Aorta (tissue), 5 donors: Measurements from ENCODE around the gene AFF3. TPM values are rescaled to one million over a fixed set of nuclear protein-coding genes. Genes with fewer than 3 reads are reported as not detected.
"Not testable (repeated sequence)": the region's sequence is repeated elsewhere in the genome, so short reads cannot be mapped to it uniquely, and the experiment has no call there.

Experiments
- ATAC-seq: fragments of 200-7000 bp; cut with Tn5 transposase; one replicate; pipeline ENCODE4 v1.9.1; 2022; ENCODE audit warnings: moderate library complexity; ENCODE audit not compliant: low FRiP score
- DNase-seq, 2 donors: peaks; one replicate each; pipeline ENCODE4 v3.0.0-alpha.2; 2020
- H3K27ac ChIP-seq, 2 donors: one replicate each; pipeline ENCODE4 v1.5.1; 2013; ENCODE audit warnings: low read length in 2 of 2, mild to moderate bottlenecking in 2 of 2, moderate library complexity in 2 of 2, control low read depth in 1 of 2, inconsistent platforms in 1 of 2, low read depth in 1 of 2
- H3K27me3 ChIP-seq, 2 donors: one replicate each; pipeline ENCODE4 v1.6.1; 2013; ENCODE audit warnings: control low read depth in 1 of 2, low read length in 1 of 2, mild to moderate bottlenecking in 1 of 2, moderate library complexity in 1 of 2; ENCODE audit not compliant: insufficient read depth in 2 of 2, control insufficient read depth in 1 of 2
- H3K36me3 ChIP-seq, 2 donors: one replicate each; pipeline ENCODE4 v1.6.1; 2013; ENCODE audit warnings: control low read depth in 1 of 2, low read length in 1 of 2, mild to moderate bottlenecking in 1 of 2; ENCODE audit not compliant: insufficient read depth in 2 of 2, control insufficient read depth in 1 of 2
- H3K4me1 ChIP-seq, 2 donors: one replicate each; pipeline ENCODE4 v1.6.1; 2013; ENCODE audit warnings: low read length in 2 of 2, control low read depth in 1 of 2, mild to moderate bottlenecking in 1 of 2, moderate library complexity in 1 of 2; ENCODE audit not compliant: insufficient read depth in 2 of 2, control insufficient read depth in 1 of 2
- H3K4me3 ChIP-seq, 2 donors: one replicate each; pipeline ENCODE4 v1.5.1; 2013; ENCODE audit warnings: low read length in 2 of 2, control low read depth in 1 of 2, mild to moderate bottlenecking in 1 of 2
- H3K9me3 ChIP-seq: one replicate; pipeline ENCODE4 v1.6.1; 2013; ENCODE audit warnings: mild to moderate bottlenecking, low read length; ENCODE audit not compliant: control insufficient read depth
- WGBS, 2 donors: extraction: QIAGEN DNeasy Blood & Tissue Kit; methylation state at CpG; one replicate each; pipeline ENCODE4 v1.1.7; 2013; 5-methylcytosine and 5-hydroxymethylcytosine counted together
- intact Hi-C, 2 donors: fragments of 100-400 bp; cut with DNase I; formaldehyde crosslinking; loops; one replicate each; pipeline versions ENCODE4 v1.14.2 to v1.15.0; 2022
- polyA plus RNA-seq, 2 donors: library from polyadenylated mRNA; stranded (reverse); fragments of 200-250 nt; gene quantifications; one replicate each; pipeline ENCODE4 v1.2.3, GENCODE V29; 2013
- total RNA-seq, 2 donors: library from RNA; stranded (reverse); fragmentation: NEBNext Ultra II Directional; extraction: Animal tissue kit (Norgen Biotek cat#: 25700); gene quantifications; one replicate each; pipeline ENCODE4 v1.2.1, GENCODE V29; 2021
- donor health status: healthy with polysubstance abuse.
- donor health status: Bipolar disorder and iron deficiency.
- donor health status: DM: no; HTN: no; CAD: no.
- donor health status: DM: no; HTN: no; CAD: no.
- donor health status: DM: yes; HTN: yes; CAD: no.

The AFF3 gene
- total and polyA plus RNA-seq, 4 donors, result 0.25 to 15.7 (median 5.5) TPM

DNA sequence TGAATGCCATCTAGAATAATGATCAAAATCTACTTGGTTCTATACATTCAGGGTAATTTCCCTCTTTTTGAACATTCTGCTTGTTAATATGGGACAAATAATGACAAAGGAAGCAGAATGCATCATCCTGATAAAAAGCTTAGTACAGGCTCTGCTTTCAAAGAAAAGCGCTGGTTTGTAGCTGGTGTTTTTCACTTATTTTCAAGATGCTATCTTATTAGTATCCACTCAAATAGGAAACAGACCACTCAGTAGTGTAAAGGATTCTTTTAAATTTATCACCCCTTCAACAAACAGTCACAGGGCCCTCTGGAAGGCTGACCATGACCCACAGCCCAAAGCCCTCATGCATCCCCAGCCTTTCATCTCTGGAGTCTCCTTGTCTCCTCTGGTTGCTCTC, 18.0 kb upstream of the AFF3 start:
- Histone ChIP-seq H3K27ac (no peak overlapping the region), H3K4me1 (peaks cover 3 to 4% of the 10 kb centered on the region in 2 donors), H3K27me3 (no peaks in the 10 kb centered on the region), H3K4me3 (no peak overlapping the region), H3K36me3 (no peaks in the 10 kb centered on the region), H3K9me3 (no peaks in the 10 kb centered on the region)
- ATAC-seq (no peak), DNase-seq (no peak)
- 94 to 95% methylated on average over 1 of the region's 1 CpG for WGBS, 2 donors
- intact Hi-C loops, result no loop called here

DNA sequence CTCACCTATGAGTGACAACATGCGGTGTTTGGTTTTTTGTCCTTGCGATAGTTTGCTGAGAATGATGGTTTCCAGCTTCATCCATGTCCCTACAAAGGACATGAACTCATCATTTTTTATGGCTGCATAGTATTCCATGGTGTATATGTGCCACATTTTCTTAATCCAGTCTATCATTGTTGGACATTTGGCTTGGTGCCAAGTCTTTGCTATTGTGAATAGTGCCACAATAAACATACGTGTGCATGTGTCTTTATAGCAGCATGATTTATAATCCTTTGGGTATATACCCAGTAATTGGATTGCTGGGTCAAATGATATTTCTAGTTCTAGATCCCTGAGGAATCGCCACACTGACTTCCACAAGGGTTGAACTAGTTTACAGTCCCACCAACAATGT, 9.4 kb upstream of the AFF3 start:
- H3K9me3 ChIP-seq, intact Hi-C loops, H3K4me3 ChIP-seq, H3K4me1 ChIP-seq, H3K36me3 ChIP-seq, ATAC-seq, H3K27ac ChIP-seq, DNase-seq, H3K27me3 ChIP-seq: not testable (repeated sequence)
- 81 to 91% methylated on average over 2 to 4 of the region's 4 CpGs for WGBS, 2 donors

DNA sequence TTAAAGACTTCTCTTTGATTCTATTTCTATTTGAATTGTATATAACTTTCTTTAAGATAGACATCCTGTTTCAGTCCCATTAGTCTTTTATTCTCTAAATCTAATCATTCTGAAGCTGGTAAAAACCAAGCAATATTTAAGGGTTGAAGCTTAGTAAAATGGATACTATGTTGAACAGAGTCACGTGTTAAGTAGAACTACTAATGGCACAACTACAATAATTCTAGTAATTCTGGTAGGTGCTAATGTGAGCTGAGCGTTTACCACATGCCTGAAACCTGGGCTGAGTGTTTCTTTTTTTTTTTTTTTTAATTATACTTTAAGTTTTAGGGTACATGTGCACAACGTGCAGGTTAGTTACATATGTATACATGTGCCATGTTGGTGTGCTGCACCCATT, 8.9 kb upstream of the AFF3 start:
- no peak for DNase-seq
- 93 to 97% methylated on average over 2 to 3 of the region's 3 CpGs for WGBS, 2 donors
- Histone ChIP-seq H3K27ac (no peak overlapping the region), H3K27me3 (no peaks in the 10 kb centered on the region), H3K4me3 (no peak overlapping the region), H3K4me1 (no peaks in the 10 kb centered on the region), H3K36me3 (no peaks in the 10 kb centered on the region), H3K9me3 (no peaks in the 10 kb centered on the region)
- ATAC-seq, result no peak
- intact Hi-C loops, result no loop called here

DNA sequence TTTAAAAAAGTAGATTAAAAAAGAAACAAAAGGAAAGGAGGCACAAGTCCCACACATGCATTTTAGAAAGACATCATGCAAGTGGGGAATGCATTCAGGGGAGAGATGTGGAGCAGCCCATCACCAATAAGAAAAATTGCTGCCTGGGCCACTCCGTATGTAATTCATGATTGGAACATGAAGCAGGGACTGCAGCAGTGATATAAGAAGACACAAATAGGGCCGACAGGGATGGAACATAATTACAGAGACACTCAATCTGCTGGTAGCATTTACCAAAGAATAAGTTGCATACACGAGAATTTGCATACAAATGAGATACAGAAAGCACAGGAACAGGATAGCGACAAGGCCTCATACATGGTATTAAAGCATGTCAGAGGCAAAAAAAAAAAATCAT, 6.5 kb upstream of the AFF3 start:
- Histone ChIP-seq H3K4me1 (no peaks in the 10 kb centered on the region), H3K27me3 (no peaks in the 10 kb centered on the region), H3K36me3 (no peaks in the 10 kb centered on the region), H3K4me3 (no peak overlapping the region), H3K9me3 (no peaks in the 10 kb centered on the region), H3K27ac (no peak overlapping the region)
- ATAC-seq (no peak), DNase-seq (no peak)
- WGBS, 2 donors, result 89 to 92% methylated on average over 4 of the region's 4 CpGs
- intact Hi-C loops, result no loop called here

DNA sequence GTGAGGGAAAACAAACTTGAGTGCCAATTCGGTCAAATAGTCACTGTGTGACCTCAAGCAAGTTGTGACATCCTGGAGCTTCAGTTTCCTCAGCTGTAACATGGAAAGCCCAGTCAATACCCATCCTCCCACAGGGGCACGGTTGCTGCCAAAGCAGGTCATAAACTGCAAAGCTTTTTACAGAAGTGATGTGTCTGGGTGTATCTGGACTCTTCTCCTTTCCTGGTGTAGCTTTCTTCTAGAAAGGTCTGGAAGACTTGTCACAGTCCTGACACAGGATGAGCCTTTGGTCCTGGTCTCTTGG, 4.2 kb upstream of the AFF3 start:
- Histone ChIP-seq H3K4me3 (no peak overlapping the region), H3K9me3 (no peaks in the 10 kb centered on the region), H3K27me3 (no peaks in the 10 kb centered on the region), H3K36me3 (no peaks in the 10 kb centered on the region), H3K4me1 (no peaks in the 10 kb centered on the region), H3K27ac (no peak overlapping the region)
- no peak for ATAC-seq
- intact Hi-C loops, result no loop called here
- DNase-seq, result no peak
- WGBS, 2 donors, result 83 to 89% methylated on average over 2 of the region's 2 CpGs

DNA sequence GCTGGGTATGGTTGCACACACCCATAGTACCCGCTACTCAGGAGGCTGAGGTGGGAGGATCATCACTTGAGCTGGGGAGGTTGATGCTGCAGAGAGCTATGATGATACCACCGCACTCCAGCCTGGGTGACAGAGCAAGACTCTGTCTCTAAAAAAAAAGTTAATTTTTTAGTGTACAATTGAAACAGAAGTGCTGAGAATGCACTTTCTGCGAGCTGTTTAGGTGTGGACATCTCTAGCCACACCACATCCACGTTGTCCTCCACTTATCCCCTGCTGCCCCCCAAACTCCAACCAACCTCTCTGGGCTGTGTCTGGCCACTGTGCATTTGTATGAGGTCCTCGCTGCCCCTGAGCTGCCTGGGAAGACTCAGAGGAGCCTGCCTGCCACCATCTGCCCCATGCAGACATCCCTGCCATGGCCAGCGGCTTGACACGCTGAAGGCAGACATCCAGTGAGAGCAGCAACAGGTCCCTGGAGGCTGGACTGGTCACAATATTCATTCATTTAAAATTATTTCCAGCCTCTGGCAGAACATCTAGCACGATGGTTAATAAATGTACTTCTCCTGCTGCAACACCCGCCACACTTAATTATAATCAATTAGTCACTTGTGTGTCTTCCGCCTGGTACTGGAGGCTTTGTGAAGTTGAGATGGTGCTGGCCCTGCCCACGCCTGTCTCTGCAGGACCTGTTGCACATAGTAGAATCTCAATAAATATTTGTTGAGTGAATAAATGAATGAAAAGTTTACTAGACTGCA, 3.7 kb upstream of the AFF3 start:
- DNase-seq (no peak), ATAC-seq (no peak)
- H3K9me3 ChIP-seq, result no peaks in the 10 kb centered on the region
- no peaks in the 10 kb centered on the region for H3K36me3 ChIP-seq
- WGBS, 2 donors, result 89 to 92% methylated on average over 11 of the region's 11 CpGs
- H3K4me1 ChIP-seq, result no peaks in the 10 kb centered on the region
- intact Hi-C loops, result no loop called here
- no peaks in the 10 kb centered on the region for H3K27me3 ChIP-seq
- H3K4me3 ChIP-seq, result no peak overlapping the region
- H3K27ac ChIP-seq, result no peak overlapping the region

DNA sequence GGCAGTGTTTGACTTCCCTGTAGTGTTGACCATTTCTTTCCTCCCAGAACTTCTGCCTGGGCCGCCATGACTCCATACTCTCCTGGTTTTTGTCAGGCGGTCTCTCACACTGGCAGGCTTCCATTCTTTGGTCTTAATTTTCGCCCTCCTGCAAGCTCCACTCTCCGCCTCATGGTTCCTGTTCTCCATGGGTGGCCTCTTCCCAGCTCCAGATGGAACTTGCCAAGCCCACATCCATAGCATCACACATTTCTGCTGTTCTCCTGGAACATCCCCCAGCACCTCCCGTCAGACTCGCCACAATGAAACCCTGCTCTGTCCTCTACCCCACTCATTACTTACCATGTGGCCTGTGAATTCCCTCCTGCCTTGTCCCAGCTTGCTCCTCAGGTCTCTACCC, 896 bp upstream of the AFF3 start:
- 95 to 96% methylated on average over 6 of the region's 6 CpGs for WGBS, 2 donors
- Histone ChIP-seq H3K4me3 (no peak overlapping the region), H3K27ac (no peak overlapping the region), H3K9me3 (no peaks in the 10 kb centered on the region), H3K36me3 (no peaks in the 10 kb centered on the region), H3K4me1 (no peaks in the 10 kb centered on the region), H3K27me3 (no peaks in the 10 kb centered on the region)
- intact Hi-C loops, result no loop called here
- no peak for ATAC-seq
- DNase-seq, result no peak

DNA sequence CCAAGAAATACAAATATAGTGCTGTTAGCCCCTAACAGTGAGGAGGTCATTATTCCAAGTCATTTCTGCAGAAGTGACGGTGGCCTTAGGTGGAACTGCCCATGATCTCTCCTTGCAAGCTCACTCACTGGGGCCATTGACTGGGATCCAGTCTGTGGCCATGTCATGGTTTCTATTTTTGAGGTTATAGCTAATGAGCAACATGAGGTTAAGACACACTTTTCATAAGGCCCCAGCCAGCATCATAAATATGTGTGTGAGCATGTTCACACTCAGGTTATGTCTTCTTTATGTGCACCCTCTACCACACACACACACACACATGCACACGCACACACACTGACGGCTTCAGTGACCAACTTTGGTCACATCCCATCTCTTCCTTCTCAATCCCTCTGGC, 484 bp downstream of the AFF3 start:
- Histone ChIP-seq H3K4me3 (no peak overlapping the region), H3K4me1 (no peaks in the 10 kb centered on the region), H3K9me3 (no peaks in the 10 kb centered on the region), H3K27me3 (no peaks in the 10 kb centered on the region), H3K27ac (no peak overlapping the region), H3K36me3 (no peaks in the 10 kb centered on the region)
- ATAC-seq (no peak), DNase-seq (no peak)
- 88 to 96% methylated on average over 3 of the region's 3 CpGs for WGBS, 2 donors
- intact Hi-C loops, result no loop called here

DNA sequence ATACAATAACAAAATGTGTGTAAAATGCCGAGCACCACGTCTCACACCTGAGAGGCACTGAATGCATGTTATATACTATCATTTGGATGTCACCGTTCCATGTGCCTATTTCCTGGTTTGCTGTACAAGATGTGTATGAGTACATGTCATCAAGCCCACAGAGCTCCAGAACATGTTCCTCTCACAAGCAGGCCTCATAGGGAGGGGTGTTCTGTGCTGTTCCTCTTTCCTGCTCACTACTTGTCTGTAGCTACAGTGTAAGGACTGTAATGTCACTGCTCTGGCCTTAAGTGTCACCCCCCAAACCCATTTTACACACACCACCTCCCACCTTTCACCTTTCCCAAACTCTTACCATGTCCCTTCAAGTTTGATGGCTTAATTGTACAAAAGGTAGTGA, 1.8 kb downstream of the AFF3 start:
- no peak for ATAC-seq
- 93 to 94% methylated on average over 3 of the region's 3 CpGs for WGBS, 2 donors
- no peaks in the 10 kb centered on the region for H3K36me3 ChIP-seq

More for the DNA sequence above, 1.8 kb downstream of the AFF3 start:
- no peak overlapping the region for H3K4me3 ChIP-seq
- DNase-seq, result no peak
- no peaks in the 10 kb centered on the region for H3K4me1 ChIP-seq
- H3K27ac ChIP-seq, result no peak overlapping the region
- H3K9me3 ChIP-seq, result no peaks in the 10 kb centered on the region
- intact Hi-C loops, result no loop called here
- no peaks in the 10 kb centered on the region for H3K27me3 ChIP-seq
